CD14-positive monocyte (primary cell): ENCODE results near the gene VKORC1L1. TPM values are rescaled to one million over a fixed set of nuclear protein-coding genes. Genes with fewer than 3 reads are reported as not detected.

Source experiments
- DNase-seq, 3 donors: peaks; one replicate each; pipeline ENCODE4 v3.0.0-alpha.2; 2011 to 2022
- H2AFZ ChIP-seq: 2 replicates; pipeline ENCODE4 v1.6.0; 2012; ENCODE audit warnings: mild to moderate bottlenecking, low read depth, low read length, inconsistent platforms; ENCODE audit not compliant: insufficient read depth, poor library complexity, severe bottlenecking
- H3K27ac ChIP-seq, 2 donors: 1 replicate in 1 of 2; 2 replicates in 1 of 2; pipeline ENCODE4 v1.5.1; 2012 to 2013; ENCODE audit warnings: low read length in 2 of 2, control low read depth in 1 of 2, inconsistent platforms in 1 of 2, low read depth in 1 of 2, mild to moderate bottlenecking in 1 of 2
- H3K27me3 ChIP-seq, 2 donors: one replicate each; pipeline versions ENCODE4 v1.6.0 to v1.6.1; 2011 to 2013; ENCODE audit warnings: low read length in 2 of 2; ENCODE audit not compliant: control insufficient read depth in 2 of 2, insufficient read depth in 2 of 2
- H3K36me3 ChIP-seq, 2 donors: replicated peaks in 1 of 2; 1 replicate in 1 of 2; 2 replicates in 1 of 2; pipeline versions ENCODE4 v1.5.1 to v1.6.1; 2012 to 2013; ENCODE audit warnings: low read length in 2 of 2, control low read depth in 1 of 2, inconsistent platforms in 1 of 2, mild to moderate bottlenecking in 1 of 2; ENCODE audit not compliant: insufficient read depth in 2 of 2, control insufficient read depth in 1 of 2
- H3K4me1 ChIP-seq, 2 donors: 1 replicate in 1 of 2; 2 replicates in 1 of 2; pipeline versions ENCODE4 v1.5.1 to v1.6.1; 2012 to 2013; ENCODE audit warnings: low read length in 2 of 2, control low read depth in 1 of 2, inconsistent platforms in 1 of 2, mild to moderate bottlenecking in 1 of 2, moderate library complexity in 1 of 2; ENCODE audit not compliant: insufficient read depth in 2 of 2, control insufficient read depth in 1 of 2
- H3K4me2 ChIP-seq: replicated peaks from 2 replicates; pipeline ENCODE3; 2012; ENCODE audit warnings: low read length, moderate library complexity, mild to moderate bottlenecking; ENCODE audit not compliant: poor library complexity, severe bottlenecking; ENCODE audit errors: extremely low read depth
- H3K4me3 ChIP-seq, 3 experiments: fragments of 200-600 bp in 1 of 3; sonication (generic) in 1 of 3; replicated peaks in 1 of 3; 1 replicate in 2 of 3; 2 replicates in 1 of 3; pipeline ENCODE4 v1.5.1; 2011 to 2013; ENCODE audit warnings: low read length in 3 of 3, mild to moderate bottlenecking in 3 of 3, control low read depth in 2 of 3, low read depth in 2 of 3, inconsistent platforms in 1 of 3, moderate library complexity in 1 of 3
- H3K79me2 ChIP-seq: 2 replicates; pipeline ENCODE4 v1.6.0; 2012; ENCODE audit warnings: mild to moderate bottlenecking, control low read depth, inconsistent platforms, low read length, moderate library complexity; ENCODE audit not compliant: insufficient read depth
- H3K9ac ChIP-seq: 2 replicates; pipeline ENCODE4 v1.6.0; 2017; ENCODE audit warnings: low read length, mild to moderate bottlenecking; ENCODE audit not compliant: insufficient read depth, poor library complexity, severe bottlenecking
- H3K9me3 ChIP-seq, 2 donors: replicated peaks in 1 of 2; 1 replicate in 1 of 2; 2 replicates in 1 of 2; pipeline versions ENCODE4 v1.5.1 to v1.6.1; 2012 to 2013; ENCODE audit warnings: low read length in 2 of 2, control low read depth in 1 of 2; ENCODE audit not compliant: control insufficient read depth in 1 of 2, insufficient read depth in 1 of 2
- H4K20me1 ChIP-seq: 2 replicates; pipeline ENCODE4 v1.6.0; 2012; ENCODE audit warnings: mild to moderate bottlenecking, low read length, control low read depth, moderate library complexity; ENCODE audit not compliant: insufficient read depth
- H3K27ac Mint-ChIP-seq, 7 donors: one replicate each; pipeline ENCODE4 v1.8.0; 2020; ENCODE audit warnings: mild to moderate bottlenecking in 7 of 7, mixed read lengths in 7 of 7, moderate library complexity in 6 of 7, inconsistent platforms in 2 of 7
- H3K27me3 Mint-ChIP-seq, 3 donors: one replicate each; pipeline ENCODE4 v1.8.0; 2021 to 2022; ENCODE audit warnings: low read depth in 3 of 3, mild to moderate bottlenecking in 3 of 3, mixed read lengths in 3 of 3, moderate library complexity in 3 of 3, inconsistent platforms in 1 of 3
- H3K36me3 Mint-ChIP-seq, 2 donors: one replicate each; pipeline ENCODE4 v1.8.0; 2020; ENCODE audit warnings: mixed read lengths in 2 of 2, inconsistent platforms in 1 of 2, mild to moderate bottlenecking in 1 of 2
- H3K4me1 Mint-ChIP-seq: one replicate; pipeline ENCODE4 v1.8.0; 2020; ENCODE audit warnings: mild to moderate bottlenecking, mixed read lengths
- H3K4me3 Mint-ChIP-seq, 2 donors: one replicate each; pipeline ENCODE4 v1.8.0; 2020; ENCODE audit warnings: mild to moderate bottlenecking in 2 of 2, mixed read lengths in 2 of 2, moderate library complexity in 1 of 2
- H3K9me3 Mint-ChIP-seq, 7 donors: one replicate each; pipeline ENCODE4 v1.8.0; 2020 to 2022; ENCODE audit warnings: mixed read lengths in 7 of 7, mild to moderate bottlenecking in 6 of 7, moderate library complexity in 6 of 7, inconsistent platforms in 2 of 7
- WGBS: methylation state at CpG from one replicate; pipeline ENCODE4 v1.1.5; 2013; ENCODE audit warnings: missing lambda C conversion rate; ENCODE audit not compliant: insufficient coverage; 5-methylcytosine and 5-hydroxymethylcytosine counted together
- intact Hi-C, 2 donors: fragments of 100-400 bp; cut with micrococcal nuclease; formaldehyde crosslinking; loops; one replicate each; pipeline versions ENCODE4 v1.15.0 to v1.15.1; 2023
- polyA minus RNA-seq: library from RNA; depleted of rRNA, polyadenylated mRNA; stranded (reverse); fragments of >200 nt; gene quantifications from 2 replicates; pipeline ENCODE4 v1.2.3, GENCODE V29; 2012
- polyA plus RNA-seq, 3 donors: library from polyadenylated mRNA; depleted of rRNA in 1 of 3; unstranded in 2 of 3; stranded (reverse) in 1 of 3; fragments of 300-500 nt in 2 of 3; fragments of >200 nt in 1 of 3; fragmentation: Illumina TruSeq in 2 of 3; gene quantifications; 1 replicate in 2 of 3; 2 replicates in 1 of 3; pipeline ENCODE4 v1.2.3, GENCODE V29; 2012 to 2021
- total RNA-seq, 12 experiments: library from RNA in 1 of 12; stranded (reverse) in 1 of 12; fragments of 120-200 nt in 1 of 12; gene quantifications; one replicate each; pipeline ENCODE4 v1.2.4 and lab custom pipeline; 2013 to 2026; ENCODE audit warnings: mixed read lengths in 6 of 12, inconsistent platforms in 1 of 12
- TF ChIP-seq, protein P1 (sequence below): fragments of 200-600 bp; IDR thresholded peaks from one replicate; pipeline ENCODE4 v1.8.0; 2022; ENCODE audit warnings: antibody characterized with exemption, mild to moderate bottlenecking

VKORC1L1 gene
- 2.8 TPM for total RNA-seq (2013)
- polyA plus RNA-seq (1 to 10 TPM; 1.9 to 3.2 (median 2.7) TPM), polyA minus RNA-seq (0.97 and 1.3 TPM in 2 replicates), total RNA-seq (lab: John Stamatoyannopoulos, UW) (2.3 to 24.0 (median 8.7) reads per million in 11 experiments)

- H3K79me2 ChIP-seq = peaks cover 8% of the 10 kb centered on the region
- peak within 1 kb of the TSS; percentile 83 for H2AFZ ChIP-seq
- H3K27ac ChIP-seq = peak within 1 kb of the TSS in 1 of 2 donors; percentile 8
- H3K27me3 Mint-ChIP-seq = no peaks in the 10 kb centered on the region
- 0% methylated on average over 57 of the region's 94 CpGs for WGBS
- peaks cover 0 to 3% of the 10 kb centered on the region in 2 donors for H3K36me3 Mint-ChIP-seq
- H3K27ac Mint-ChIP-seq = peak within 1 kb of the TSS in 6 of 7 donors; percentile 86 to 96 (median 92)
- H3K9ac ChIP-seq = peak within 1 kb of the TSS; percentile 56
- H3K9me3 Mint-ChIP-seq = peaks cover 0 to 2% (median 0%) of the 10 kb centered on the region in 7 donors
- H3K4me3 ChIP-seq = peak within 1 kb of the TSS; percentile 72 to 97 (median 76)
- peak within 1 kb of the TSS; percentile 72 for H3K4me2 ChIP-seq
- TF ChIP-seq, protein P1, sequence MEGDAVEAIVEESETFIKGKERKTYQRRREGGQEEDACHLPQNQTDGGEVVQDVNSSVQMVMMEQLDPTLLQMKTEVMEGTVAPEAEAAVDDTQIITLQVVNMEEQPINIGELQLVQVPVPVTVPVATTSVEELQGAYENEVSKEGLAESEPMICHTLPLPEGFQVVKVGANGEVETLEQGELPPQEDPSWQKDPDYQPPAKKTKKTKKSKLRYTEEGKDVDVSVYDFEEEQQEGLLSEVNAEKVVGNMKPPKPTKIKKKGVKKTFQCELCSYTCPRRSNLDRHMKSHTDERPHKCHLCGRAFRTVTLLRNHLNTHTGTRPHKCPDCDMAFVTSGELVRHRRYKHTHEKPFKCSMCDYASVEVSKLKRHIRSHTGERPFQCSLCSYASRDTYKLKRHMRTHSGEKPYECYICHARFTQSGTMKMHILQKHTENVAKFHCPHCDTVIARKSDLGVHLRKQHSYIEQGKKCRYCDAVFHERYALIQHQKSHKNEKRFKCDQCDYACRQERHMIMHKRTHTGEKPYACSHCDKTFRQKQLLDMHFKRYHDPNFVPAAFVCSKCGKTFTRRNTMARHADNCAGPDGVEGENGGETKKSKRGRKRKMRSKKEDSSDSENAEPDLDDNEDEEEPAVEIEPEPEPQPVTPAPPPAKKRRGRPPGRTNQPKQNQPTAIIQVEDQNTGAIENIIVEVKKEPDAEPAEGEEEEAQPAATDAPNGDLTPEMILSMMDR = no peak
- peaks cover 30 to 32% of the 10 kb centered on the region in 2 donors for H3K4me1 ChIP-seq
- intact Hi-C loops = loop anchor here (5.0 kb wide), 1 partner anchor 109 kb away; the partner anchor contains the start of gene GUSB (in 2 of the 2)
- peak within 1 kb of the TSS; percentile 80 to 91 for H3K4me3 Mint-ChIP-seq
- H3K4me1 Mint-ChIP-seq = peaks cover 26% of the 10 kb centered on the region
- no peaks in the 10 kb centered on the region for H3K9me3 ChIP-seq
- DNase-seq = peak; percentile 91 to 95 (median 95)
- H3K36me3 ChIP-seq = no peaks in the 10 kb centered on the region
- no peaks in the 10 kb centered on the region for H3K27me3 ChIP-seq
- no peaks in the 10 kb centered on the region for H4K20me1 ChIP-seq
These were observed at the start of gene VKORC1L1 for GRCh38 chr7:65872776-65873581. TSS of gene VKORC1L1 (plus strand) at chr7:65873074. CDS start at chr7:65873372, 298 bp downstream.

DNA sequence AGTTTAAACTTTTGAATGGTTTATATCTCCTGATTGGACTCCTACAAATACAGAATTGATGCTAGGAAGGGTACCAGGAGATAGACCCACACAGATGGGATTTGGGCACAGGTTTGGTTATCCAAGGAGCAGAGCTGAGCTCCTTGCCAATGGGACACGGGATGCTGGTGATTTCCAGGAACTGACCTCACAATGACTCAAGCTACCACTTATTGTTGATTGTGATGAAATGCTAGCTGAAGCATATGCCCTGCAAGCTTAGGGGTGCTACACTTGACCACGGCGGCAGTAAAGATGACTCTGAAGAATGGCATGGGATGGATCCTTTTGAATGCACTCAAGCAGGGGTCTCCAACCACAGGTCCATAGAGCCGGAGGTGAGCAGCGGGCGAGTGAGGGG, 45.5 kb upstream of the VKORC1L1 start:
- no peaks in the 10 kb centered on the region for H3K36me3 ChIP-seq
- H3K9ac ChIP-seq = no peak overlapping the region
- H3K4me3 Mint-ChIP-seq = no peak overlapping the region
- peaks cover 0 to 2% (median 0%) of the 10 kb centered on the region in 3 donors for H3K27me3 Mint-ChIP-seq
- H2AFZ ChIP-seq = no peak overlapping the region
- H3K4me1 Mint-ChIP-seq = no peaks in the 10 kb centered on the region
- H4K20me1 ChIP-seq = no peaks in the 10 kb centered on the region
- no peaks in the 10 kb centered on the region for H3K9me3 ChIP-seq
- 100% methylated on average over 2 of the region's 6 CpGs for WGBS
- TF ChIP-seq, protein P1 = no peak
- H3K4me3 ChIP-seq = no peak overlapping the region
- H3K27ac ChIP-seq = no peak overlapping the region
- H3K4me2 ChIP-seq = no peak overlapping the region
- intact Hi-C loops = no loop called here
- H3K27me3 ChIP-seq = no peaks in the 10 kb centered on the region
- H3K27ac Mint-ChIP-seq = no peak overlapping the region
- DNase-seq = no peak
- no peaks in the 10 kb centered on the region for H3K79me2 ChIP-seq
- H3K36me3 Mint-ChIP-seq = no peaks in the 10 kb centered on the region
- no peaks in the 10 kb centered on the region for H3K4me1 ChIP-seq
- H3K9me3 Mint-ChIP-seq = no peaks in the 10 kb centered on the region
